Measurements from ENCODE around the gene COMP. TPM values are rescaled to one million over a fixed set of nuclear protein-coding genes. Genes with fewer than 3 reads are reported as not detected.

COMP gene
- total RNA-seq, 3 donors from 2014 or later (not counting 1 experiment from before 2014, with no cell fraction given), result not detected

DNA sequence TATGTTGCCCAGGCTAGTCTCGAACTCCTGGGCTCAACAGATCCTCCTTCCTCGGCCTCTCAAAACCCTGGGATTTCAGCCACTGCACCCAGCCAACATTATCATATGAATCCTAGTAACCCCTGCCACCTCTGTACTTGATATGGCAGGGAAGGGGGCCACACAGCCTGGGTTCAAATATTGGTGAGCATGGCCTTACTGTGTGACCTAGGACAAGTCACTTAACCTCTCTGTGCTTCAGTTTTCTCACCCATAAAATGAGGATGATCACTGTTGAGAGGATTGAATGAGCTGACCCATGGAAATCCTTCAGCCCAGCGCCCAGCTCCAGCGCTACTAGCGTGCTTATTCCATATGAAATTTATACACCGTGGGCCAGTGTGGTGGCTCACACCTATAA, 3.6 kb upstream of the COMP start:
- WGBS (ENCODE audit: insufficient coverage), result 92% methylated on average over 5 of the region's 6 CpGs

DNA sequence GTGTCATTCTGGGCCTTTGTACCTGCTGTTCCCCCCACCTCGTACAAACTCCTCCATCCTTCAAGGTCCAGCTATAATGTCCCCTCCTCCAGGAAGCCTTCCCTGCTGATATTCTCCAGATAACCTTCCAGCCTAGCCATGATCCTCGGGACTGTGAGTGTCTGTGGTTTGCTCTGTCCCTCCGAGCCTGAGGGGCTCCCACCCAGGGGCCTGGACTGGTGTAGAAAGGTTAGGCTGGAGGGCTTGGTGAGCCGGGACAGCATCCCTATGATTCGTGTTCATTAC, 2.9 kb upstream of the COMP start:
- no peak overlapping the region for H3K27ac ChIP-seq (ENCODE audit: low read length)
- intact Hi-C loops (cut with micrococcal nuclease), result no loop called here
- 78% methylated on average over 5 of the region's 5 CpGs for WGBS (ENCODE audit: insufficient coverage)
- H3K27me3 Mint-ChIP-seq (ENCODE audit: low read depth in 2 of 2), result peaks cover 44 to 46% of the 10 kb centered on the region in 2 donors
- peaks cover 13 to 20% of the 10 kb centered on the region in 2 donors for H3K4me1 Mint-ChIP-seq
- no peak overlapping the region for H3K27ac Mint-ChIP-seq
- ATAC-seq, result no peak
- H3K36me3 Mint-ChIP-seq, result no peaks in the 10 kb centered on the region
- DNase-seq, result no peak
- no peaks in the 10 kb centered on the region for H3K9me3 ChIP-seq (ENCODE audit: control insufficient read depth, insufficient read depth, low read length)
- no peak overlapping the region for H3K4me3 ChIP-seq (ENCODE audit: low read length)
- no peak for TF ChIP-seq CTCF (IDR thresholded peaks at IDR 0.05)
- no peaks in the 10 kb centered on the region for H3K36me3 ChIP-seq (ENCODE audit: control insufficient read depth, insufficient read depth, low read length)
- H3K9me3 Mint-ChIP-seq, result no peaks in the 10 kb centered on the region
- H3K4me1 ChIP-seq (ENCODE audit: control insufficient read depth, insufficient read depth, low read length), result peaks cover 19% of the 10 kb centered on the region
- H3K4me3 Mint-ChIP-seq, result no peak overlapping the region
- peaks cover 34% of the 10 kb centered on the region for H3K27me3 ChIP-seq (ENCODE audit: control insufficient read depth, insufficient read depth, low read length)

More for the DNA sequence above, 3.6 kb upstream of the COMP start:
- no peak overlapping the region for H3K4me3 ChIP-seq (ENCODE audit: low read length)
- H3K36me3 ChIP-seq (ENCODE audit: control insufficient read depth, insufficient read depth, low read length), result no peaks in the 10 kb centered on the region
- no peaks in the 10 kb centered on the region for H3K9me3 Mint-ChIP-seq
- peaks cover 37 to 39% of the 10 kb centered on the region in 2 donors for H3K27me3 Mint-ChIP-seq (ENCODE audit: low read depth in 2 of 2)
- H3K4me3 Mint-ChIP-seq, result no peak overlapping the region
- H3K27me3 ChIP-seq (ENCODE audit: control insufficient read depth, insufficient read depth, low read length), result peaks cover 32% of the 10 kb centered on the region
- DNase-seq, result no peak
- H3K4me1 ChIP-seq (ENCODE audit: control insufficient read depth, insufficient read depth, low read length), result peaks cover 12% of the 10 kb centered on the region
- intact Hi-C loops (cut with micrococcal nuclease), result no loop called here
- ATAC-seq, result no peak
- no peaks in the 10 kb centered on the region for H3K9me3 ChIP-seq (ENCODE audit: control insufficient read depth, insufficient read depth, low read length)
- no peak overlapping the region for H3K27ac Mint-ChIP-seq
- H3K4me1 Mint-ChIP-seq, result peaks cover 7 to 13% of the 10 kb centered on the region in 2 donors
- no peaks in the 10 kb centered on the region for H3K36me3 Mint-ChIP-seq
- no peak overlapping the region for H3K27ac ChIP-seq (ENCODE audit: low read length)
- TF ChIP-seq CTCF (IDR thresholded peaks at IDR 0.05), result no peak

DNA sequence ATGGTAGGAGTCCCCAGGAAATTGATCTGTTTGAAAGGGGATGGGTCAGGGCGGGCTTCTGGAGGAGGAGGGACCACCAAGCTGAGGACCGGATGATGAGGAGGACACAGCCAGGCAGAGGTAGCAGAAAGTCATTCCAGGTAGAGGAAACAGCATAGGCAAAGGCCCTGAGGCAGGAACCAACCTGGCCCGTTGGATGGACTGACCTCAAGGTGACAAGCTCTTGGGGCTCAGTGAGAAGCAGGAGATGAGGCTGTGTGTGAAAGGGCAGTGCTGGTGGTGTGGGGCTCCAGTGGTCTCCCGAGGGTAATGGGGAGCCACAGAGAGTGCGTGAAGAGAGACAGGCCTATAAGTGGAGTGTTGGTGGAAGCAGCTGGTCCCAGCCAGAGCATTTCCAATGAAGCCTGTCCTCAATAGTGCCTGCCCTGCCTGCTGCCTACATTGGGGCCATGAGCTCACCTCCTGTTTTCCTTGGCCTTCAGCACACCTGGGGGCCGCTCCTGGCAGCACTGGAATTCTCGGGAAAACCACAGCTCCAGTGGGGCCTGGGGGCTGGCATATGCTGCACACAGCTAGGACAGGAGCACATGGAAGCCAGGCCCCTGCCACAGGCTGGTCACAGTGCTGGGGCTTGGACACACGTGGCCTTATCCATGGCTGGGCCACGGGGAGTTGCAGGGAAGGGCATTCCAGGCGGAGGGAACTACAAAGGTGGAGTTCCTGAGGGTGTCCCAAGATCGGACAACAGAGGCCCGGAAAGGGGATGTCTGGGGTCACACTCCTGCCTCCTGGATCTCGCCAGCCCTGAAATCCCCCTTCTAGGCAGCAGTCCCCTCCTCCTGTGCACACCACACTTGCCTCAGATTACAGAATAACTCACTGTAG, 2.3 kb upstream of the COMP start:
- no peak overlapping the region for H3K4me3 Mint-ChIP-seq
- Histone ChIP-seq H3K27me3 (ENCODE audit: control insufficient read depth, insufficient read depth, low read length) (peaks cover 35% of the 10 kb centered on the region), H3K4me3 (ENCODE audit: low read length) (no peak overlapping the region), H3K9me3 (ENCODE audit: control insufficient read depth, insufficient read depth, low read length) (no peaks in the 10 kb centered on the region), H3K36me3 (ENCODE audit: control insufficient read depth, insufficient read depth, low read length) (no peaks in the 10 kb centered on the region), H3K27ac (ENCODE audit: low read length) (no peak overlapping the region), H3K4me1 (ENCODE audit: control insufficient read depth, insufficient read depth, low read length) (peaks cover 24% of the 10 kb centered on the region)
- H3K27ac Mint-ChIP-seq, result no peak overlapping the region
- H3K9me3 Mint-ChIP-seq, result no peaks in the 10 kb centered on the region
- H3K36me3 Mint-ChIP-seq, result no peaks in the 10 kb centered on the region
- WGBS (ENCODE audit: insufficient coverage), result 76% methylated on average over 13 of the region's 13 CpGs
- DNase-seq (no peak), ATAC-seq (no peak)
- intact Hi-C loops (cut with micrococcal nuclease), result no loop called here
- no peak for TF ChIP-seq CTCF (IDR thresholded peaks at IDR 0.05)
- H3K27me3 Mint-ChIP-seq (ENCODE audit: low read depth in 2 of 2), result peaks cover 44 to 50% of the 10 kb centered on the region in 2 donors
- peaks cover 13 to 24% of the 10 kb centered on the region in 2 donors for H3K4me1 Mint-ChIP-seq

Measured in natural killer cell (primary cell).